Naive B cell (primary cell): ENCODE results near the gene UCHL3. TPM values are rescaled to one million over a fixed set of nuclear protein-coding genes. Genes with fewer than 3 reads are reported as not detected.
A peak's percentile ranks its signal among the peaks of the same experiment; 100 is the strongest.

Source experiments
- ATAC-seq, 2 donors: fragments of 150-1000 bp; cut with Tn5 transposase; 2 replicates each; pipeline ENCODE4 v1.10.0; 2021; ENCODE audit warnings: low read depth in 2 of 2, mild to moderate bottlenecking in 2 of 2, moderate library complexity in 2 of 2
- DNase-seq: peaks from one replicate; pipeline ENCODE4 v3.0.0; 2022
- H3K27ac Mint-ChIP-seq, 6 donors: one replicate each; pipeline ENCODE4 v1.8.0; 2020 to 2022; ENCODE audit warnings: mild to moderate bottlenecking in 6 of 6, mixed read lengths in 6 of 6, moderate library complexity in 5 of 6, inconsistent platforms in 2 of 6
- H3K27me3 Mint-ChIP-seq, 3 donors: one replicate each; pipeline ENCODE4 v1.8.0; 2021 to 2022; ENCODE audit warnings: mixed read lengths in 3 of 3, mild to moderate bottlenecking in 1 of 3
- H3K36me3 Mint-ChIP-seq, 2 donors: one replicate each; pipeline ENCODE4 v1.8.0; 2020 to 2022; ENCODE audit warnings: mixed read lengths in 2 of 2, inconsistent platforms in 1 of 2, mild to moderate bottlenecking in 1 of 2
- H3K4me1 Mint-ChIP-seq, 3 donors: one replicate each; pipeline ENCODE4 v1.8.0; 2020 to 2022; ENCODE audit warnings: mixed read lengths in 3 of 3, inconsistent platforms in 1 of 3, mild to moderate bottlenecking in 1 of 3, moderate library complexity in 1 of 3
- H3K4me3 Mint-ChIP-seq, 8 donors: one replicate each; pipeline ENCODE4 v1.8.0; 2020 to 2022; ENCODE audit warnings: mild to moderate bottlenecking in 8 of 8, mixed read lengths in 8 of 8, moderate library complexity in 8 of 8, inconsistent platforms in 2 of 8
- H3K9me3 Mint-ChIP-seq, 7 donors: one replicate each; pipeline ENCODE4 v1.8.0; 2020 to 2022; ENCODE audit warnings: mixed read lengths in 7 of 7, mild to moderate bottlenecking in 5 of 7, inconsistent platforms in 2 of 7, moderate library complexity in 1 of 7
- polyA plus RNA-seq, 6 donors: library from polyadenylated mRNA; unstranded; fragments of 300-500 nt; fragmentation: Illumina TruSeq; gene quantifications; one replicate each; pipeline ENCODE4 v1.2.3, GENCODE V29; 2021; ENCODE audit warnings: low read depth in 6 of 6

UCHL3 gene
- 10 to 100 TPM; 39.4 to 58.3 (median 48.1) TPM for polyA plus RNA-seq

- Mint-ChIP-seq H3K4me1 (peaks cover 35 to 39% (median 38%) of the 10 kb centered on the region in 3 donors), H3K9me3 (no peaks in the 10 kb centered on the region), H3K4me3 (peak within 1 kb of the TSS; percentile 90 to 99 (median 96)), H3K27me3 (no peaks in the 10 kb centered on the region), H3K27ac (peak within 1 kb of the TSS; percentile 95 to 99 (median 98)), H3K36me3 (peaks cover 11 to 12% of the 10 kb centered on the region in 2 donors)
- ATAC-seq (peak; percentile 87 to 88), DNase-seq (peak; percentile 97)
These were observed at the start of gene UCHL3 for GRCh38 chr13:75549262-75550158. UCHL3 (plus strand) TSS chr13:75549791; CDS start chr13:75549821, 30 bp downstream.

DNA sequence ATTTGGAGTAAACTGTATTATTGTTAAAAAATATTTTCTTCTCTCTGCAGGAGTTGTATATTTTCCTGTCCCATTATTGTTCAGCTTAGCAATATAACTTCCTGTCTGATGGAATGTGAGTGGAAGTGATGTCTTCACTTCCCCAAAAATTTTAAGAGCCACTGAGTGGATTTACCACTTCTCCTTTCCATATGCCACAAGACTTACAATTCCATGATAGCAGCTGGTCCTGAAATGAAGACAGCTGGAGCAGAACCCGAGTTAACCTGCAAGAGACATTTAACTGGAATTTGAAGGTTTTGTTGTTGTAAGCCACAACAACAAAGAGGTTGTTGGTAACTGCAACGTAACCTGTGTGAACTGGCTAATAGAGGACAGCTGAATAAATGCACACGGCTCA is 44.3 kb upstream of the UCHL3 start:
- ATAC-seq (no peak), DNase-seq (no peak)
- no peaks in the 10 kb centered on the region for H3K4me1 Mint-ChIP-seq
- H3K27ac Mint-ChIP-seq: no peak overlapping the region
- peaks cover 0 to 4% (median 0%) of the 10 kb centered on the region in 7 donors for H3K9me3 Mint-ChIP-seq
- no peaks in the 10 kb centered on the region for H3K27me3 Mint-ChIP-seq
- no peaks in the 10 kb centered on the region for H3K36me3 Mint-ChIP-seq
- H3K4me3 Mint-ChIP-seq: no peak overlapping the region

DNA sequence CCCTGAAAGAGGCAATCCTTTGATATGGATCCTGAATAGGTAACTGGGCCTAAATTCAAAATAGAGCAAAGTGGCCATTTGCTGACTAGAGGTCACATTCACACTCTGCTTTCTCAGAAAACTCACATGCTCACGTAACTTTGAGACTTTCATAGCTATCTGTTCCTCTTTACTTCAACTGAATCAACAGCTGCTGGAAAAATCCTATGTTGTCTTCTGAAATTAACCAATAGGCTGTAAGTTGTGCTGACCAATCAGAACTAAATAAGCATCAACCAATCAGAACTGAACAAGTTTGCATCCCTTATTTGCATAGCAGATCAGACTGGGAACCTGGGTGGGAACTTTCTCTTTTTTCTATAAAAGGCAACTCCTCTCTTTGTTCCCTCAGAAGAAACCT is 43.6 kb upstream of the UCHL3 start:
- H3K4me3 Mint-ChIP-seq: no peak overlapping the region

GRCh38 chr13:75507027-75508001 is 42.3 kb upstream of the UCHL3 start:
- Mint-ChIP-seq H3K4me1 (peaks cover 4 to 7% (median 7%) of the 10 kb centered on the region in 3 donors), H3K27ac (no peak overlapping the region), H3K4me3 (no peak overlapping the region), H3K36me3 (no peaks in the 10 kb centered on the region), H3K9me3 (peaks cover 0 to under 1% (median 0%) of the 10 kb centered on the region in 7 donors), H3K27me3 (no peaks in the 10 kb centered on the region)
- peak in 1 of 2 donors; percentile 48 for ATAC-seq
- DNase-seq: no peak

More for the DNA sequence above, 43.6 kb upstream of the UCHL3 start:
- DNase-seq: no peak
- Mint-ChIP-seq H3K9me3 (peaks cover 0 to 4% (median 0%) of the 10 kb centered on the region in 7 donors), H3K27me3 (no peaks in the 10 kb centered on the region), H3K36me3 (no peaks in the 10 kb centered on the region), H3K27ac (no peak overlapping the region), H3K4me1 (no peaks in the 10 kb centered on the region)
- ATAC-seq: no peak

GRCh38 chr13:75508002-75508548 is 41.5 kb upstream of the UCHL3 start:
- no peaks in the 10 kb centered on the region for H3K27me3 Mint-ChIP-seq
- H3K4me1 Mint-ChIP-seq: peaks cover 8 to 15% (median 12%) of the 10 kb centered on the region in 3 donors
- no peak for DNase-seq
- peaks cover 0 to 2% (median 0%) of the 10 kb centered on the region in 7 donors for H3K9me3 Mint-ChIP-seq
- H3K36me3 Mint-ChIP-seq: no peaks in the 10 kb centered on the region
- no peak overlapping the region for H3K27ac Mint-ChIP-seq
- H3K4me3 Mint-ChIP-seq: no peak overlapping the region
- no peak for ATAC-seq

DNA sequence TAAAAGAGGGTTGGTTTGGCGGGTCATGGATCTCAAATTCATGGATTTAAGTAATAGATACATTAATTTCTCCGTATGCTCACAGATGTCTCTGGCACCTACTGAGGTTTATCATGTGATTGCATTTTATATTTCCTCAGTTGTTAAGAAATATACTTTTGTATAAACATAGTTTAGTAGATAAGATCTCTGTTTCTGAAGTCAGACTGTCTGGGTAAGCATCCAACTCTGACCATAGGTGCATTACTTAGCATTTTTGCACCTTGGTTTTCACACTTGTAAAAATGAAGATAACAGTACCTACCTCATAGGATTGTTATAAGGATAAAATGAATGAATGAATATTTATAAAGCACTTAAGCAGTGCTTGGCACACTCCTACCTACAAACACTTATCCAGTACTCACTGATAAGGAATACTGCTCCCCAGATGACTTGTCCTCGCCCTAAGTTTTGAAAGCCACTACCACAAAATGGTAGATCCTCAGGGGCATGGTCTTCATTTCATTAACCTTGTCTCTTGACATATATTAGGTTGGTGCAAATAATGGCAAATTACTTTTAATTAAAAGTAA is 38.5 kb upstream of the UCHL3 start:
- DNase-seq (no peak), ATAC-seq (no peak)
- Mint-ChIP-seq H3K9me3 (peaks cover 0 to 4% (median 0%) of the 10 kb centered on the region in 7 donors), H3K36me3 (no peaks in the 10 kb centered on the region), H3K27me3 (no peaks in the 10 kb centered on the region), H3K4me3 (no peak overlapping the region), H3K4me1 (peaks cover 18 to 27% (median 18%) of the 10 kb centered on the region in 3 donors), H3K27ac (no peak overlapping the region)

GRCh38 chr13:75512253-75512652 is 37.3 kb upstream of the UCHL3 start:
- Mint-ChIP-seq H3K36me3 (no peaks in the 10 kb centered on the region), H3K27me3 (no peaks in the 10 kb centered on the region), H3K4me3 (peak overlapping the region in 6 of 8 donors; percentile 2 to 61 (median 32)), H3K9me3 (peaks cover 0 to 4% (median 0%) of the 10 kb centered on the region in 7 donors), H3K4me1 (peaks cover 18 to 27% (median 18%) of the 10 kb centered on the region in 3 donors), H3K27ac (peak overlapping the region in 4 of 6 donors; percentile 49 to 85 (median 64))
- ATAC-seq (peak; percentile 46 to 70), DNase-seq (peak; percentile 9)

DNA sequence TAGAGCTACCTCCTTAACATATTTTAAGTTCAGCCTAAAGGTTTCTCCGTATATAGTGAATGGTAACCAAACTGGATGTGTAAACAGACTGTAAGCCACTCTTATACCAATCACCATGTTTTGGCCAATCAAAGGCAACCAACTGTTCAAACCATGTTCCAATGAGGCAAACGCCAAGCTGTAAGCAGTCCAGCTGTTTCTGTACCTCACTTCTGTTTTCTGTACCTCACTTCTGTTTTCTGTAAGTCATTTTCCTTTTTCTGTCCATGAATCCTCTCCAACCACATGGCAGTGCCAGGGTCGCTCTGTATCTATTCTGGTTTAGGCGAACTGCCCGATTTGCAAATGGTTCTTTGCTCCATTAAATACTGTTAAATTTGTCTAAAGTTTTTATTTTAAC is 36.3 kb upstream of the UCHL3 start:
- Mint-ChIP-seq H3K27ac (peak overlapping the region in 1 of 6 donors; percentile 8), H3K9me3 (peaks cover 0 to 4% (median 0%) of the 10 kb centered on the region in 7 donors), H3K27me3 (no peaks in the 10 kb centered on the region), H3K36me3 (no peaks in the 10 kb centered on the region), H3K4me3 (peak overlapping the region in 4 of 8 donors; percentile 2 to 71 (median 34)), H3K4me1 (peaks cover 18 to 27% (median 18%) of the 10 kb centered on the region in 3 donors)
- DNase-seq: no peak
- ATAC-seq: peak in 1 of 2 donors; percentile 41

DNA sequence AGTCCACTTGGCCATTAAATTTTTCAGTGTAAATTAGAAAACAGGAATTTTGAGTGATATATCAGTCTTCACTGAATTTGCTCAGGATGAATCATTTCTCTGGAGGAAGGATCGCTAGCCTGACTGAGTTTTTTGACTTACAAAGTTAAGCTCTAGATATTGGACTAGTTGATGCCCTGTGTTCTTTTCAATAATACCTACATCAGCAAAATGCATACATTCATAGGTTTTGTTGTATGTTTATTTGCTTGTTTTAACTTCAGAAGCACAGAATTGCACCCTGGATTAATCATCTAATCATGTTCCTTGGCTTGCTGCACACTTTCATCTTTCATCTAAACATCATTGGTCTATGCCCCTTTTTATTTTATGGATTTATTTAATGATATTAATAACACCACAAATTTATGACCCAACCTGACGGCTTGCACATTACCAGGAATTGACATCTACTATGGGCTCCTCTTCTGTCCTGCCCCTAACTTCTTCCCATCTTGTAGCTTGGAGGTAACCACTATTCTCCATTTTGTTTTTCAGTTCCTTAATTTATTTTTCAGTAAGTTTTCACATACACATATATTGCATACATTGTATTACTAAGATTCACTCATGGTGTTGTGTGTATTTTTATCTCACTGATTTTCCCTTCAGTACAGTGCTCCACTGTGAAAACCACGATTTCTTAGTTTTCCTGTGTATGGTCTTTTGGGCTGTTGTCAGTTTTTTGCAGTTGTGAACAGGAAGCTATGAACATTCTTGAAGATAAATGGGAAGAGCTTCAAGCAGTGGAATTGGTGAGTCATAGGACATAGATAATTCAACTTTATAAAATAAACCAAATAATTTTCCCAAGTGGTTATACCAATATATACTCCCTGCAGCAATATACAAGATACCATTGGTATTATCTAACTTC is 35.3 kb upstream of the UCHL3 start:
- Mint-ChIP-seq H3K4me1 (peaks cover 18 to 27% (median 18%) of the 10 kb centered on the region in 3 donors), H3K9me3 (peaks cover 0 to 4% (median 0%) of the 10 kb centered on the region in 7 donors), H3K27ac (no peak overlapping the region), H3K4me3 (no peak overlapping the region), H3K27me3 (no peaks in the 10 kb centered on the region), H3K36me3 (no peaks in the 10 kb centered on the region)
- DNase-seq (no peak), ATAC-seq (no peak)

DNA sequence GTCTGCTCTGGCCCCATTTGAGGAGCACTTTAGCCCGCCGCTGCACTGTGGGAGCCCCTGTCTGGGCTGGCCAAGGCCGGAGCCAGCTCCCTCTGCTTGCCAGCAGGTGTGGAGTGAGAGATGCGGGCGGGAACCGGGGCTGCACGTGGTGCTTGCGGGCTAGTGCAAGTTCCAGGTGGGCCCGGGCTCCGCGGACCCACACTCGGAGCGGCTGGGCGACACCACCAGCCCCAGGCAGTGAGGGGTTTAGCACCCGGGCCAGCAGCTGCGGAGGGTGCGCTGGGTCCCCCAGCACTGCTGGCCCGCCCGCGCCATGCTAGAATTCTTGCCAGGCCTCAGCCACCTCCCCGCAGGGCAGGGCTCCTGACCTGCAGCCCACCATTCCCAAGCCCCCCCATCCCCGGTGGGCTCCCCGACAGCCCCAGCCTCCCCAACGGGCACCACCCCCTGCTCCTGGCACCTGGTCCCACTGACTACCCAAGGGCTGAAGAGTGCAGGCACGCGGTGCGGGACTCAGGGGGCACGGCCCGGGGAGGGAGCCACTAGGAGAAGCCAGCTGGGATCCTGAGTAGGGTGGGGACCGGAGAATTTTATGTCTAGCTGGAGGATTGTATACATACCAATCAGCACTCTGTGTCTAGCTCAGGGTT is 31.0 kb upstream of the UCHL3 start:
- peaks cover 8 to 10% (median 10%) of the 10 kb centered on the region in 3 donors for H3K4me1 Mint-ChIP-seq
- no peak for ATAC-seq
- no peak for DNase-seq
- no peak overlapping the region for H3K27ac Mint-ChIP-seq
- no peak overlapping the region for H3K4me3 Mint-ChIP-seq
- H3K27me3 Mint-ChIP-seq: no peaks in the 10 kb centered on the region
- H3K9me3 Mint-ChIP-seq: peaks cover 2 to 13% (median 8%) of the 10 kb centered on the region in 7 donors
- H3K36me3 Mint-ChIP-seq: peaks cover 0 to 9% of the 10 kb centered on the region in 2 donors

DNA sequence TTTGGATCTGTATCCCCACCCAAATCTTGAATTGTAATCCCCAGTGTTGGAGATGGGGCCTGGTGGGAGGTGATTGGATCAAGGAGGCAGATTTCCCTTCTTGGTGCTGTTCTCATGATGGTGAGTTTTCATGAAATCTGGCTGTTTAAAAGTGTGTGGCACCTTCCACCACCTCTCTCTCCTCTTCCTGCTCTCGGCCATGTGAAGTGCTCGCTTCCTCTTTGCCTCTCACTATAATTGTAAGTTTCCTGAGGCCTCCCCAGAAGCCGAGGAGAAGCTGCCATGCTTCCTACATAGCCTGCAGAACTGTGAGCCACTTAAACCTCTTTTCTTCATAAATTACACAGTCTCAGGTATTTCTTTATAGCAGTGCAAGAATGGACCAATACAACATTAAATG is 27.6 kb upstream of the UCHL3 start:
- H3K27me3 Mint-ChIP-seq: no peaks in the 10 kb centered on the region
- H3K4me3 Mint-ChIP-seq: peak overlapping the region in 1 of 8 donors; percentile 37
- peaks cover 7 to 9% of the 10 kb centered on the region in 2 donors for H3K36me3 Mint-ChIP-seq
- DNase-seq: no peak
- peaks cover 0 to 9% (median 5%) of the 10 kb centered on the region in 3 donors for H3K4me1 Mint-ChIP-seq
- peaks cover 2 to 13% (median 8%) of the 10 kb centered on the region in 7 donors for H3K9me3 Mint-ChIP-seq
- H3K27ac Mint-ChIP-seq: peak overlapping the region in 1 of 6 donors; percentile 2
- no peak for ATAC-seq
